ENCODE data around the gene BACH2. TPM values are rescaled to one million over a fixed set of nuclear protein-coding genes. Genes with fewer than 3 reads are reported as not detected.

BACH2 gene
- total RNA-seq, 4 donors from 2014 or later, result 4.2 to 9.8 (median 5.8) TPM

GRCh38 chr6:90294614-90294988, 2.0 kb downstream of the BACH2 start:
- WGBS, result 37% methylated on average over 15 of the region's 15 CpGs
- H3K4me1 ChIP-seq, result peaks cover 9 to 48% (median 41%) of the 10 kb centered on the region in 4 donors
- H3K4me3 ChIP-seq, result peak overlapping the region; percentile 92 to 98 (median 96)
- no peak for DNase-seq (ENCODE audit: extremely low spot score)
- intact Hi-C loops (cut with DNase I), result loop anchor here (5.0 to 10.0 kb wide), 2 partner anchors 67 to 470 kb away; partner anchors contain the start of gene CASP8AP2
- peak overlapping the region; percentile 96 to 97 (median 96) for H3K27ac ChIP-seq (replicated peaks in 1 of 4)
- no peak for TF ChIP-seq EP300 (IDR thresholded peaks at IDR 0.05)
- TF ChIP-seq POLR2AphosphoS5 (IDR thresholded peaks at IDR 0.05), result no peak
- no peak for TF ChIP-seq CTCF (IDR thresholded peaks at IDR 0.05)
- TF ChIP-seq POLR2A (IDR thresholded peaks at IDR 0.05; ENCODE audit: low read depth), result no peak
- no peaks in the 10 kb centered on the region for H3K36me3 ChIP-seq
- no peaks in the 10 kb centered on the region for H3K27me3 ChIP-seq
- no peaks in the 10 kb centered on the region for H3K9me3 ChIP-seq

GRCh38 chr6:90294008-90294511, 2.6 kb downstream of the BACH2 start:
- Histone ChIP-seq H3K9me3 (no peaks in the 10 kb centered on the region), H3K36me3 (no peaks in the 10 kb centered on the region), H3K27me3 (no peaks in the 10 kb centered on the region), H3K4me1 (peaks cover 9 to 48% (median 41%) of the 10 kb centered on the region in 4 donors), H3K27ac (replicated peaks in 1 of 4) (peak overlapping the region in 1 of 4 donors; percentile 97), H3K4me3 (peak overlapping the region in 3 of 4 donors; percentile 92 to 98 (median 96))
- intact Hi-C loops (cut with DNase I), result loop anchor here (5.0 to 10.0 kb wide), 2 partner anchors 67 to 469 kb away; partner anchors contain the start of gene CASP8AP2
- 72% methylated on average over 5 of the region's 5 CpGs for whole genome bisulfite sequencing
- TF ChIP-seq EP300 (IDR thresholded peaks at IDR 0.05) (no peak), POLR2A (IDR thresholded peaks at IDR 0.05; ENCODE audit: low read depth) (no peak), CTCF (IDR thresholded peaks at IDR 0.05) (no peak)
- no peak for DNase-seq (ENCODE audit: extremely low spot score)

- Histone ChIP-seq H3K27ac (replicated peaks in 1 of 4) (no peak overlapping the region), H3K9me3 (no peaks in the 10 kb centered on the region), H3K36me3 (no peaks in the 10 kb centered on the region), H3K27me3 (no peaks in the 10 kb centered on the region), H3K4me3 (no peak overlapping the region), H3K4me1 (peaks cover 9 to 48% (median 41%) of the 10 kb centered on the region in 4 donors)
- TF ChIP-seq POLR2AphosphoS5 (IDR thresholded peaks at IDR 0.05) (no peak), EP300 (IDR thresholded peaks at IDR 0.05) (no peak), CTCF (IDR thresholded peaks at IDR 0.05) (no peak), POLR2A (IDR thresholded peaks at IDR 0.05; ENCODE audit: low read depth) (no peak)
- DNase-seq (ENCODE audit: extremely low spot score), result no peak
- WGBS, result 81% methylated on average over 3 of the region's 3 CpGs
- intact Hi-C loops (cut with DNase I), result loop anchor here (5.0 to 10.0 kb wide), 2 partner anchors 66 to 469 kb away; partner anchors contain the start of gene CASP8AP2
Observed at GRCh38 chr6:90293319-90293953, 3.2 kb downstream of the BACH2 start.

- Histone ChIP-seq H3K4me3 (no peak overlapping the region), H3K27ac (replicated peaks in 1 of 4) (no peak overlapping the region), H3K27me3 (no peaks in the 10 kb centered on the region), H3K9me3 (no peaks in the 10 kb centered on the region), H3K4me1 (peaks cover 7 to 42% (median 33%) of the 10 kb centered on the region in 4 donors), H3K36me3 (no peaks in the 10 kb centered on the region)
- intact Hi-C loops (cut with DNase I), result loop anchor here (5.0 to 10.0 kb wide), 2 partner anchors 64 to 467 kb away; partner anchors contain the start of gene CASP8AP2
- no peak for DNase-seq (ENCODE audit: extremely low spot score)
- TF ChIP-seq CTCF (IDR thresholded peaks at IDR 0.05) (no peak), EP300 (IDR thresholded peaks at IDR 0.05) (no peak), POLR2A (IDR thresholded peaks at IDR 0.05; ENCODE audit: low read depth) (no peak), POLR2AphosphoS5 (IDR thresholded peaks at IDR 0.05) (no peak)
- 86% methylated on average over 4 of the region's 4 CpGs for WGBS
Observed at GRCh38 chr6:90291565-90291964, 5.1 kb downstream of the BACH2 start.
